T follicular helper cell (primary cell): ENCODE data around the gene EZR.
"Not testable (repeated sequence)": the region's sequence is repeated elsewhere in the genome, so short reads cannot be mapped to it uniquely, and the experiment has no call there.

Experiments used
- DNase-seq: peaks from one replicate; pipeline ENCODE4 v3.0.0-alpha.2; 2020; ENCODE audit warnings: low read depth

EZR gene

GRCh38 chr6:158797331-158798310 is 21.5 kb downstream of the EZR start:
- no peak for DNase-seq

- no peak for DNase-seq
Measured at GRCh38 chr6:158796353-158796752, 22.8 kb downstream of the EZR start.

- no peak for DNase-seq
Measured at GRCh38 chr6:158795516-158795915, 23.7 kb downstream of the EZR start.

GRCh38 chr6:158793432-158793831 is 25.7 kb downstream of the EZR start:
- DNase-seq = no peak

GRCh38 chr6:158792505-158792904 is 26.7 kb downstream of the EZR start:
- DNase-seq = not testable (repeated sequence)

- DNase-seq = no peak
Measured at GRCh38 chr6:158791274-158791855, 27.8 kb downstream of the EZR start.

- DNase-seq = peak; percentile 47
Measured at GRCh38 chr6:158789115-158789917, 29.9 kb downstream of the EZR start.

- no peak for DNase-seq
Measured at GRCh38 chr6:158787395-158787794, 31.8 kb downstream of the EZR start.

- DNase-seq = no peak
Measured at GRCh38 chr6:158786645-158787304, 32.4 kb downstream of the EZR start.

- DNase-seq = no peak
Measured at GRCh38 chr6:158785036-158785435, 34.1 kb downstream of the EZR start.

- no peak for DNase-seq
Measured at GRCh38 chr6:158784505-158784904, 34.7 kb downstream of the EZR start.

GRCh38 chr6:158783851-158784250 is 35.3 kb downstream of the EZR start:
- no peak for DNase-seq

- DNase-seq = no peak
Measured at GRCh38 chr6:158783167-158783450, 36.1 kb downstream of the EZR start.

GRCh38 chr6:158782432-158783166 is 36.6 kb downstream of the EZR start:
- no peak for DNase-seq

GRCh38 chr6:158781692-158782373 is 37.3 kb downstream of the EZR start:
- DNase-seq = no peak

GRCh38 chr6:158780988-158781691 is 38.0 kb downstream of the EZR start:
- DNase-seq = no peak

GRCh38 chr6:158780246-158780884 is 38.8 kb downstream of the EZR start:
- no peak for DNase-seq

- no peak for DNase-seq
Measured at GRCh38 chr6:158778005-158778527, 41.1 kb downstream of the EZR start.

GRCh38 chr6:158777510-158777909 is 41.7 kb downstream of the EZR start:
- DNase-seq = no peak
